Caco-2 (cell line): ENCODE measurements around the gene RCOR3. TPM values are rescaled to one million over a fixed set of nuclear protein-coding genes. Genes with fewer than 3 reads are reported as not detected.

Source experiments
- BruUV-seq: library from RNA; stranded (reverse); fragments of 400-500 nt; replicated peaks from 2 replicates; lab custom pipeline; 2021; lab: Mats Ljungman, UMichigan
- CTCF ChIA-PET: fragments of 300-600 bp; sonication (Branson Sonifier 250); formaldehyde crosslinking; loops from one replicate; lab custom pipeline; 2022; ENCODE audit warnings: antibody characterized with exemption; lab: Charles Lee
- POLR2A ChIA-PET: fragments of 300-600 bp; sonication (Branson Sonifier 250); formaldehyde crosslinking; loops from one replicate; lab custom pipeline; 2022; ENCODE audit warnings: antibody characterized with exemption; lab: Charles Lee
- DNase-seq, 2 experiments: peaks; one replicate each; pipeline versions ENCODE4 v3.0.0 to v3.0.0-alpha.2; 2020 to 2022
- H3K27me3 ChIP-seq: replicated peaks from 2 replicates; pipeline ENCODE4 v1.6.0; 2011; ENCODE audit warnings: low read length; ENCODE audit not compliant: control insufficient read depth, insufficient read depth
- H3K36me3 ChIP-seq: 2 replicates; pipeline ENCODE4 v1.5.1; 2011; ENCODE audit warnings: low read length; ENCODE audit not compliant: control insufficient read depth, insufficient read depth
- H3K4me1 ChIP-seq: fragments of 250-450 bp; sonication (Bioruptor Pico); 2 replicates; pipeline ENCODE4 v1.5.1; 2020; ENCODE audit warnings: mild to moderate bottlenecking
- H3K4me3 ChIP-seq: 2 replicates; pipeline ENCODE4 v1.5.1; 2011; ENCODE audit warnings: low read depth, mild to moderate bottlenecking, control low read depth, low read length
- H3K9me3 ChIP-seq: fragments of 250-450 bp; sonication (Bioruptor Pico); 2 replicates; pipeline ENCODE4 v1.5.1; 2020; ENCODE audit warnings: mild to moderate bottlenecking, moderate library complexity
- H3K27ac Mint-ChIP-seq: one replicate; pipeline ENCODE4 v1.8.0; 2022; ENCODE audit warnings: mixed read lengths; ENCODE audit not compliant: unreplicated experiment
- H3K27me3 Mint-ChIP-seq: one replicate; pipeline ENCODE4 v1.8.0; 2022; ENCODE audit warnings: mixed read lengths; ENCODE audit not compliant: insufficient read depth, unreplicated experiment
- H3K36me3 Mint-ChIP-seq: one replicate; pipeline ENCODE4 v1.8.0; 2022; ENCODE audit warnings: mild to moderate bottlenecking, mixed read lengths; ENCODE audit not compliant: insufficient read depth, unreplicated experiment
- H3K4me1 Mint-ChIP-seq: one replicate; pipeline ENCODE4 v1.8.0; 2022; ENCODE audit warnings: low read depth, mixed read lengths; ENCODE audit not compliant: unreplicated experiment
- H3K4me3 Mint-ChIP-seq: one replicate; pipeline ENCODE4 v1.8.0; 2022; ENCODE audit warnings: mild to moderate bottlenecking, moderate library complexity, mixed read lengths; ENCODE audit not compliant: unreplicated experiment
- H3K9me3 Mint-ChIP-seq: one replicate; pipeline ENCODE4 v1.8.0; 2022; ENCODE audit warnings: mixed read lengths; ENCODE audit not compliant: unreplicated experiment
- CTCF ChIP-seq, 2 experiments: fragments of 200-600 bp in 1 of 2; IDR thresholded peaks; 1 replicate in 1 of 2; 2 replicates in 1 of 2; pipeline versions ENCODE4 v1.5.1 to v1.8.0; 2011 to 2022; ENCODE audit warnings: antibody characterized with exemption in 1 of 2, control low read depth in 1 of 2, inconsistent platforms in 1 of 2, low read depth in 1 of 2, low read length in 1 of 2, mild to moderate bottlenecking in 1 of 2, moderate library complexity in 1 of 2; ENCODE audit not compliant: insufficient read depth in 1 of 2, severe bottlenecking in 1 of 2, unreplicated experiment in 1 of 2
- intact Hi-C: fragments of 100-400 bp; cut with micrococcal nuclease; formaldehyde crosslinking; loops from one replicate; pipeline ENCODE4 v1.10.0; 2022; ENCODE audit not compliant: unreplicated experiment
- total RNA-seq: library from RNA; stranded (reverse); gene quantifications from 2 replicates; pipeline ENCODE4 v1.2.3, GENCODE V29; 2022

Gene RCOR3
- total RNA-seq, 1 experiment from 2014 or later, result 42.3 TPM

GRCh38 chr1:211333906-211334305 is 74.7 kb downstream of the RCOR3 start:
- CTCF ChIA-PET, result no interaction called here
- H3K36me3 ChIP-seq, result no peaks in the 10 kb centered on the region
- H3K4me1 Mint-ChIP-seq, result peaks cover 24% of the 10 kb centered on the region
- H3K27me3 ChIP-seq, result no peaks in the 10 kb centered on the region
- peaks cover 20% of the 10 kb centered on the region for H3K4me1 ChIP-seq
- no peaks in the 10 kb centered on the region for H3K9me3 Mint-ChIP-seq
- POLR2A ChIA-PET, result no interaction called here
- H3K4me3 ChIP-seq, result no peak overlapping the region
- no peaks in the 10 kb centered on the region for H3K27me3 Mint-ChIP-seq
- peak overlapping the region; percentile 42 for H3K27ac Mint-ChIP-seq
- H3K4me3 Mint-ChIP-seq, result no peak overlapping the region
- no TSS peak for BruUV-seq
- H3K9me3 ChIP-seq, result no peaks in the 10 kb centered on the region
- H3K36me3 Mint-ChIP-seq, result no peaks in the 10 kb centered on the region
- DNase-seq, result peak in 1 of 2 experiments; percentile 36
- TF ChIP-seq CTCF (IDR thresholded peaks at IDR 0.05; ENCODE audit: insufficient read depth in 1 of 2, low read depth in 1 of 2, low read length in 1 of 2, severe bottlenecking in 1 of 2, unreplicated experiment in 1 of 2), result no peak
- intact Hi-C loops, result no loop called here

GRCh38 chr1:211334986-211335385 is 75.8 kb downstream of the RCOR3 start:
- Mint-ChIP-seq H3K9me3 (no peaks in the 10 kb centered on the region), H3K27me3 (no peaks in the 10 kb centered on the region), H3K4me1 (peaks cover 24% of the 10 kb centered on the region), H3K36me3 (no peaks in the 10 kb centered on the region), H3K4me3 (no peak overlapping the region), H3K27ac (no peak overlapping the region)
- BruUV-seq, result no TSS peak
- ChIA-PET CTCF (no interaction called here), POLR2A (no interaction called here)
- no peaks in the 10 kb centered on the region for H3K9me3 ChIP-seq
- H3K27me3 ChIP-seq, result no peaks in the 10 kb centered on the region
- intact Hi-C loops, result no loop called here
- no peak for TF ChIP-seq CTCF (IDR thresholded peaks at IDR 0.05; ENCODE audit: insufficient read depth in 1 of 2, low read depth in 1 of 2, low read length in 1 of 2, severe bottlenecking in 1 of 2, unreplicated experiment in 1 of 2)
- DNase-seq, result no peak
- H3K4me3 ChIP-seq, result no peak overlapping the region
- no peaks in the 10 kb centered on the region for H3K36me3 ChIP-seq
- H3K4me1 ChIP-seq, result peaks cover 16% of the 10 kb centered on the region

- H3K9me3 Mint-ChIP-seq, result no peaks in the 10 kb centered on the region
- no peaks in the 10 kb centered on the region for H3K27me3 Mint-ChIP-seq
- no peak for TF ChIP-seq CTCF (IDR thresholded peaks at IDR 0.05; ENCODE audit: insufficient read depth in 1 of 2, low read depth in 1 of 2, low read length in 1 of 2, severe bottlenecking in 1 of 2, unreplicated experiment in 1 of 2)
- no peaks in the 10 kb centered on the region for H3K9me3 ChIP-seq
- no peak overlapping the region for H3K4me3 ChIP-seq
- no TSS peak for BruUV-seq
- POLR2A ChIA-PET, result no interaction called here
- CTCF ChIA-PET, result no interaction called here
- intact Hi-C loops, result no loop called here
- H3K4me1 ChIP-seq, result peaks cover 16% of the 10 kb centered on the region
- H3K27me3 ChIP-seq, result no peaks in the 10 kb centered on the region
- peaks cover 17% of the 10 kb centered on the region for H3K4me1 Mint-ChIP-seq
- H3K36me3 Mint-ChIP-seq, result no peaks in the 10 kb centered on the region
- no peak overlapping the region for H3K27ac Mint-ChIP-seq
- no peak overlapping the region for H3K4me3 Mint-ChIP-seq
- DNase-seq, result no peak
- no peaks in the 10 kb centered on the region for H3K36me3 ChIP-seq
Observed at GRCh38 chr1:211335522-211336157, 76.5 kb downstream of the RCOR3 start.
